ENCODE results near the gene ARHGAP18. TPM values are rescaled to one million over a fixed set of nuclear protein-coding genes. Genes with fewer than 3 reads are reported as not detected.
"Not testable (repeated sequence)": the region's sequence is repeated elsewhere in the genome, so short reads cannot be mapped to it uniquely, and the experiment has no call there.

The ARHGAP18 gene
- total and polyA plus RNA-seq, 2 experiments from 2014 or later, result 4.3 to 5.0 TPM

DNA sequence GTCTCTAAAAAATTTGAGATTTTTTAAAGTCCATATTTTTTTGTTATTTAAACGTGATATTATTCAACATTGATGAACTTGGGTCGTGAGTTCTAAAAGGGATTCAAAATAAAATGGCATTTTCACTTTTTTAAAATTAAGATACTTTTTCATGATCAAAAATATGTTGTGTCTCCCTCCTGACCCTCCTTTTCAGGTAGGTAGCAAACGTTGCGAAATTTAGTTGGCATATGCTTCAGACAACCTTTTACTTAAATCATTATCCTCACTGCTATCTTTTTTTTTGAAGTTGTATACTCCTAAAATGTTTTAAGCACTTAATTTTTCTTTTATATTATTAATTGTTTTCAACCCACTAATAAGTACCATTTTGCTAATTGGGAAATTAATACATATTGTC, 133.5 kb downstream of the ARHGAP18 start (continued):
- TF ChIP-seq, protein P1, sequence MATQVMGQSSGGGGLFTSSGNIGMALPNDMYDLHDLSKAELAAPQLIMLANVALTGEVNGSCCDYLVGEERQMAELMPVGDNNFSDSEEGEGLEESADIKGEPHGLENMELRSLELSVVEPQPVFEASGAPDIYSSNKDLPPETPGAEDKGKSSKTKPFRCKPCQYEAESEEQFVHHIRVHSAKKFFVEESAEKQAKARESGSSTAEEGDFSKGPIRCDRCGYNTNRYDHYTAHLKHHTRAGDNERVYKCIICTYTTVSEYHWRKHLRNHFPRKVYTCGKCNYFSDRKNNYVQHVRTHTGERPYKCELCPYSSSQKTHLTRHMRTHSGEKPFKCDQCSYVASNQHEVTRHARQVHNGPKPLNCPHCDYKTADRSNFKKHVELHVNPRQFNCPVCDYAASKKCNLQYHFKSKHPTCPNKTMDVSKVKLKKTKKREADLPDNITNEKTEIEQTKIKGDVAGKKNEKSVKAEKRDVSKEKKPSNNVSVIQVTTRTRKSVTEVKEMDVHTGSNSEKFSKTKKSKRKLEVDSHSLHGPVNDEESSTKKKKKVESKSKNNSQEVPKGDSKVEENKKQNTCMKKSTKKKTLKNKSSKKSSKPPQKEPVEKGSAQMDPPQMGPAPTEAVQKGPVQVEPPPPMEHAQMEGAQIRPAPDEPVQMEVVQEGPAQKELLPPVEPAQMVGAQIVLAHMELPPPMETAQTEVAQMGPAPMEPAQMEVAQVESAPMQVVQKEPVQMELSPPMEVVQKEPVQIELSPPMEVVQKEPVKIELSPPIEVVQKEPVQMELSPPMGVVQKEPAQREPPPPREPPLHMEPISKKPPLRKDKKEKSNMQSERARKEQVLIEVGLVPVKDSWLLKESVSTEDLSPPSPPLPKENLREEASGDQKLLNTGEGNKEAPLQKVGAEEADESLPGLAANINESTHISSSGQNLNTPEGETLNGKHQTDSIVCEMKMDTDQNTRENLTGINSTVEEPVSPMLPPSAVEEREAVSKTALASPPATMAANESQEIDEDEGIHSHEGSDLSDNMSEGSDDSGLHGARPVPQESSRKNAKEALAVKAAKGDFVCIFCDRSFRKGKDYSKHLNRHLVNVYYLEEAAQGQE (IDR thresholded peaks at IDR 0.05; ENCODE audit: unreplicated experiment), result no peak
- TF ChIP-seq JUNB (IDR thresholded peaks at IDR 0.05; ENCODE audit: unreplicated experiment), result no peak
- TF ChIP-seq, protein P2, sequence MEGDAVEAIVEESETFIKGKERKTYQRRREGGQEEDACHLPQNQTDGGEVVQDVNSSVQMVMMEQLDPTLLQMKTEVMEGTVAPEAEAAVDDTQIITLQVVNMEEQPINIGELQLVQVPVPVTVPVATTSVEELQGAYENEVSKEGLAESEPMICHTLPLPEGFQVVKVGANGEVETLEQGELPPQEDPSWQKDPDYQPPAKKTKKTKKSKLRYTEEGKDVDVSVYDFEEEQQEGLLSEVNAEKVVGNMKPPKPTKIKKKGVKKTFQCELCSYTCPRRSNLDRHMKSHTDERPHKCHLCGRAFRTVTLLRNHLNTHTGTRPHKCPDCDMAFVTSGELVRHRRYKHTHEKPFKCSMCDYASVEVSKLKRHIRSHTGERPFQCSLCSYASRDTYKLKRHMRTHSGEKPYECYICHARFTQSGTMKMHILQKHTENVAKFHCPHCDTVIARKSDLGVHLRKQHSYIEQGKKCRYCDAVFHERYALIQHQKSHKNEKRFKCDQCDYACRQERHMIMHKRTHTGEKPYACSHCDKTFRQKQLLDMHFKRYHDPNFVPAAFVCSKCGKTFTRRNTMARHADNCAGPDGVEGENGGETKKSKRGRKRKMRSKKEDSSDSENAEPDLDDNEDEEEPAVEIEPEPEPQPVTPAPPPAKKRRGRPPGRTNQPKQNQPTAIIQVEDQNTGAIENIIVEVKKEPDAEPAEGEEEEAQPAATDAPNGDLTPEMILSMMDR (conservative IDR thresholded peaks at IDR 0.05; ENCODE audit: low read depth in 2 of 2), result no peak
- no peak for TF ChIP-seq CREB1 (CRISPR knock-in tag; IDR thresholded peaks at IDR 0.05; ENCODE audit: low read depth)

DNA sequence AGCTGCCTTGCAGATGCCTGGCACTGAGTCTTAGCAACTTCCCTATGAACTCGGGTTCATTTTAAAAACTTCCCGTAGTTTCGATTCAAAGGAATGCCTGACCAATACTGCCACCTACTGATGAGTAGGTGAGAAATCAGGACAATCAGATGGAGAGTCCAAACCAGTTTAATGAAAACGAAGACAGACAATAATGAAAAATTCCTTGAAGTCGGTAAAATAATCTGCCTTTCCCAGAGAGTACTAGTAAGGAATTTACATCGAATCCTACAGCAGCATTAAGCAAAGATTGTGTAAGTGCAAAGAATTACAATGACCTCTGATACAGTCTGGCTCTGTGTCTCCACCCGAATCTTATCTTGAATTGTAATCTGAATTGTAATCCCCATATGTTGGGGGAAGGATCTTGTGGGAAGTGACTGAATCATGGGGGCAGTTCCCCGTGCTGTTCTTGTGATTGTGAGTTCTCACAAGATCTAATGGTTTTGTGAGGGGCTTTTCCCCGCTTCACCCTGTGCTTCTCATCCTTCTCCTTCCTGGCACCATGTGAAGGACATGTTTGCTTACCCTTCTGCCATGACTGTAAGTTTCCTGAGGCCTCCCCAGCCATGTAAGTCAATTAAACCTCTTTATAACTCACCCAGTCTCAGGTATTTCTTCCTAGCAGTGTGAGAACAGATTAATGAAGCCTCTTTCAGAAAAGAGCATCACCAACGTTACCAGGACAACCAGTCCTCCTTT, 134.4 kb downstream of the ARHGAP18 start:
- no peak overlapping the region for H3K27ac Mint-ChIP-seq
- H3K9me3 Mint-ChIP-seq, result peaks cover 14% of the 10 kb centered on the region; the same call in 2 of the 3 replicates
- Histone ChIP-seq H3K4me2 (no peak overlapping the region), H3K27ac (ENCODE audit: low read depth) (no peak overlapping the region), H3K4me1 (ENCODE audit: insufficient read depth) (no peaks in the 10 kb centered on the region), H3F3A (replicated peaks; ENCODE audit: low read depth) (no peaks in the 10 kb centered on the region), H3K9me2 (ENCODE audit: insufficient read depth) (no peaks in the 10 kb centered on the region), H3K79me2 (replicated peaks; ENCODE audit: insufficient read depth) (no peaks in the 10 kb centered on the region), H3K36me3 (ENCODE audit: insufficient read depth) (no peaks in the 10 kb centered on the region), H2AFZ (no peak overlapping the region), H3K4me3 (no peak overlapping the region), H4K20me1 (replicated peaks; ENCODE audit: insufficient read depth) (no peaks in the 10 kb centered on the region), H3K27me3 (ENCODE audit: insufficient read depth) (no peaks in the 10 kb centered on the region)
- H3K36me3 Mint-ChIP-seq (ENCODE audit: low read depth), result no peaks in the 10 kb centered on the region
- TF ChIP-seq, protein P2 (conservative IDR thresholded peaks at IDR 0.05; ENCODE audit: low read depth in 2 of 2), result peak; percentile 86 to 90
- no peak for TF ChIP-seq JUNB (IDR thresholded peaks at IDR 0.05; ENCODE audit: unreplicated experiment)
- no peaks in the 10 kb centered on the region for H3K4me1 Mint-ChIP-seq
- DNase-seq (ENCODE audit: low spot score) (peak; percentile 79), ATAC-seq (peak; percentile 82)
- H3K27me3 Mint-ChIP-seq (ENCODE audit: insufficient read depth, low read depth, poor library complexity), result peaks cover 2% of the 10 kb centered on the region
- H3K4me3 Mint-ChIP-seq, result no peak overlapping the region

DNA sequence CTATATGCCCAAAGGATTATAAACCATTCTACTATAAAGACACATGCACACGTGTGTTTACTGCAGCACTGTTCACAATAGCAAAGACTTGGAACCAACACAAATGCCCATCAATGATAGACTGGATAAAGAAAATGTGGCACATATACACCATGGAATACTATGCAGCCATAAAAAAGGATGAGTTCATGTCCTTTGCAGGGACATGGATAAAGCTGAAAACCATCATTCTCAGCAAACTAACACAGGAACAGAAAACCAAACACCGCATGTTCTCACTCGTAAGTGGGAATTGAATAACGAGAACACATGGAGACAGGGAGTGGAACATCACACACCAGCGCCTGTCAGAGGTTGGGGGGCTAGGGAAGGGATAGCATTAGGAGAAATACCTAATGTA, 135.4 kb downstream of the ARHGAP18 start:
- H3K9me2 ChIP-seq (ENCODE audit: insufficient read depth); H3K4me2 ChIP-seq; ATAC-seq; H3K36me3 ChIP-seq (ENCODE audit: insufficient read depth); DNase-seq (ENCODE audit: low spot score); H3K27ac Mint-ChIP-seq; H3K27ac ChIP-seq (ENCODE audit: low read depth); H3K4me3 Mint-ChIP-seq; H2AFZ ChIP-seq; H3K4me3 ChIP-seq; H3K79me2 ChIP-seq (replicated peaks; ENCODE audit: insufficient read depth); H3K36me3 Mint-ChIP-seq (ENCODE audit: low read depth); H3K27me3 Mint-ChIP-seq (ENCODE audit: insufficient read depth, low read depth, poor library complexity); H3K4me1 Mint-ChIP-seq; H4K20me1 ChIP-seq (replicated peaks; ENCODE audit: insufficient read depth); H3K4me1 ChIP-seq (ENCODE audit: insufficient read depth); H3K27me3 ChIP-seq (ENCODE audit: insufficient read depth); H3F3A ChIP-seq (replicated peaks; ENCODE audit: low read depth): not testable (repeated sequence)
- H3K9me3 Mint-ChIP-seq, result peaks cover 21% of the 10 kb centered on the region; the same call in 2 of the 3 replicates

DNA sequence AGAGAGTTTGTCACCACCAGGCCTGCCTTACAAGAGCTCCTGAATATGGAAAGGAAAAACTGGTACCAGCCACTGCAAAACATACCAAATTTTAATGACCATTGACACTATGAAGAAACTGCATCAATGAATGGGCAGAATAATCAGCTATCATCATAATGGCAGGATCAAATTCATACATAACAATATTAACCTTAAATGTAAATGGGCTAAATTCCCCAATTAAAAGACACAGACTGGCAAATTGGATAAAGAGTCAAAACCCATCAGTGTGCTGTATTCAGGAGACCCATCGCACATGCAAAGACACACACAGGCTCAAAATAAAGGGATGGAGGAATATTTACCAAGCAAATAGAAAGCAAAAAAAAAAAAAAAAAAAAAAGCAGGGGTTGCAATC, 139.0 kb downstream of the ARHGAP18 start:
- not testable (repeated sequence) for H4K20me1 ChIP-seq (replicated peaks; ENCODE audit: insufficient read depth); H3K4me1 ChIP-seq (ENCODE audit: insufficient read depth); H3F3A ChIP-seq (replicated peaks; ENCODE audit: low read depth); H3K4me2 ChIP-seq; H3K9me2 ChIP-seq (ENCODE audit: insufficient read depth); H3K79me2 ChIP-seq (replicated peaks; ENCODE audit: insufficient read depth); H3K36me3 ChIP-seq (ENCODE audit: insufficient read depth); H3K36me3 Mint-ChIP-seq (ENCODE audit: low read depth); DNase-seq (ENCODE audit: low spot score); ATAC-seq; H3K27ac Mint-ChIP-seq; H3K4me3 Mint-ChIP-seq; H3K4me1 Mint-ChIP-seq; H3K27me3 ChIP-seq (ENCODE audit: insufficient read depth); H3K27ac ChIP-seq (ENCODE audit: low read depth); H3K27me3 Mint-ChIP-seq (ENCODE audit: insufficient read depth, low read depth, poor library complexity); H2AFZ ChIP-seq; H3K4me3 ChIP-seq
- peaks cover 21% of the 10 kb centered on the region; the same call in 2 of the 3 replicates for H3K9me3 Mint-ChIP-seq
